ENCODE measurements around the gene WDR17. TPM values are rescaled to one million over a fixed set of nuclear protein-coding genes. Genes with fewer than 3 reads are reported as not detected.

Gene WDR17
- polyA plus RNA-seq (2013, experiment 1 of 2), result 3.2 TPM
- polyA plus RNA-seq (2013, experiment 2 of 2), result 3.2 TPM

DNA sequence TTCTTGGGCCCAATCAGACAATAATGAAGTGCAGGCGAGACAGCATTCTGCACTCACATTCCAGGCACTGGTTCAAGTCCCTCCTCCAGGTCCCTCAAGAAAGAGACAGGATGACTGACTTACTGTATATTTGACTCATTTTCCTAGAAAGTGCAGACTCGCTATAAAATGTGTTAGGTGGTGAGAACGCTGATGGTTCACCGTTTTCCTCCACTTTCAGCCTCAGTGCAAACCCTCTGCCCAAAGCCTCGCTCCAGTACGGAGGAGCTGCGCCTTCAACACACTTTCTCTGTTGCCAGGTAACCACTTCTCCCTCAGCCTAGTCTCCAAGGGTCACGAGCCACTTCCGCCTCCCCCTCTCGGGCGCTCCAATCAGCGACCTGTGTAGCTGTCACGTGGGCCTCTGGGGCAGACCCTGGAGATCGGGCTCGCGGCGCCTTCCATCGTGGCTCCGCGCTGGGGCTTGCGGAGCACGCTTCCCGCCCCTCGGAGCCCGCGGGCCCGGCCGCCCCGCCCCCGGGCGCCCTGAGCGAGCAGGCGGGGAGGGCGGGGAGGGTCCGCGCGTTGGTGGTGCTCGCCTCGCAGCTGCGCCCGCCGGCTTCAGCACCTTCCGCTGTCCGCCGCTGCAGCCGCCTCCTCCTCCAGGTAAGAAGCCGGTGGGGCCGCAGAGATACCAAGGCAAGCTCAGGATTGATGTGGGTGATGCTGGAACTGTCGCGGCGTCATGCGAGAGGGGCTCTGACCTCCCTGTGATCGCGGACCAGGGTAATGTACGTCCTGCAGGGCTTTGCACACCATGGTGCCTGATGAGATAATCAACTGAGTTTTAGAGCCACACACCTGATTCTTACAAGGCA is at the start of gene WDR17:
WDR17 (plus strand) TSS at position 407 of the 857 bp plus-strand sequence. CDS start 45,740 bp downstream, outside the sequence.
- 2% methylated on average over 55 of the region's 55 CpGs for WGBS
- H3K4me1 ChIP-seq (ENCODE audit: insufficient read depth, low read length), result no peaks in the 10 kb centered on the region
- H3K27ac ChIP-seq (ENCODE audit: low read depth, low read length), result no peak within 1 kb of the TSS
- peak within 1 kb of the TSS; percentile 78 for H3K4me3 ChIP-seq (ENCODE audit: low read length)
- 0 out of 2 replicates have a peak, but pooled peaks cover 5% of the 10 kb centered on the region for H3K27me3 ChIP-seq (ENCODE audit: insufficient read depth, low read length)
- H3K9me3 ChIP-seq (ENCODE audit: insufficient read depth, low read depth, low read length), result no peaks in the 10 kb centered on the region
- no peaks in the 10 kb centered on the region for H3K36me3 ChIP-seq (ENCODE audit: insufficient read depth, low read length)
- peak within 1 kb of the TSS; percentile 62 for H3K9ac ChIP-seq (ENCODE audit: low read depth, low read length)

DNA sequence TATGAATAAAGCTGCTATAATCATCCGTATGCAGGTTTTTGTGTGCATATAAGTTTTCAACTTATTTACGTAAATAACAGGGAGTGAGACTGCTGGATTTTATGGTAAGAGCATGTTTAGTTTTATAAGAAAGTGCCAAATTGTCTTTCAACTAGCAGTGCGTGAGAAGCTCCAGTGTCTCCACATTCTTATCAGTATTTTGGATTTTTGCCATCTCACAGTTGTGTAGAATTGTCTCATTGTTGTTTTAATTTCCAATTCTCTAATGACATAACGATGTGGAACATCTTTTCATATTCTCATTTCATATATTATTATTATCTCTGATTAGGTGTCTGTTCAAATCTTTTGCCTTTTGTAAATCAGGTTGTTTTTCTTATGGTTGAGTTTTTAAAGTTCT is 49.0 kb upstream of the WDR17 start:
- Histone ChIP-seq H3K4me1 (ENCODE audit: insufficient read depth, low read length) (no peaks in the 10 kb centered on the region), H3K27ac (ENCODE audit: low read depth, low read length) (no peak overlapping the region), H3K27me3 (ENCODE audit: insufficient read depth, low read length) (no peaks in the 10 kb centered on the region), H3K4me3 (ENCODE audit: low read length) (no peak overlapping the region), H3K9me3 (ENCODE audit: insufficient read depth, low read depth, low read length) (no peaks in the 10 kb centered on the region), H3K36me3 (ENCODE audit: insufficient read depth, low read length) (no peaks in the 10 kb centered on the region), H3K9ac (ENCODE audit: low read depth, low read length) (no peak overlapping the region)
- WGBS, result over 99% methylated on average over 3 of the region's 4 CpGs

DNA sequence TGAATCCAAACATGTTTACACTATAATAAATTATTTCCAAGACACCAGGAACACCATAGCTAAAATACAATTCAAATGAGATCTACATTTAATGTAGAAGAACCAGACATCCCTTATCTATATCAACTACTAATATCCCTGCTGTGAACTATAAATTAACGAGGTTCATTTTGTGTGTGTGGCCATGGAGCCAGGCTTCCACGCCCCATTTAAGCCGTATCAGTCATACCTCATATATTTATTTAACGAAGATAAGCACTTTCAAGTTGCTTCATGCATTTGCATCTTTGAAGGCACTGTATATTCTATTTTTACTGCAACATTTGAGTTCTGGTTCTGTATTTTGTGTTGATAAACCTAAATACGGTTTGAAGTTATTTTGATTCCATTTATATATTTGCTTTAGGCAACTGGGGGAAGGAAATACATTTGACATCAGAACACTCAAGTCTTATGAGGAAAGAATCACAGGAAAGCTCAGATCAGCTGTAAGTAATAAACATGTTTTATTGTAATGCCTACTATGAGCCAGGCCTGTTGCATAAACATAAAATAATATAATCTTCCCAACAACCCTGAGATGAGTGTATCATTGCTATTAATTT is 45.1 kb upstream of the WDR17 start:
- no peaks in the 10 kb centered on the region for H3K27me3 ChIP-seq (ENCODE audit: insufficient read depth, low read length)
- WGBS, result 93% methylated on average over 5 of the region's 5 CpGs
- no peaks in the 10 kb centered on the region for H3K36me3 ChIP-seq (ENCODE audit: insufficient read depth, low read length)
- no peak overlapping the region for H3K27ac ChIP-seq (ENCODE audit: low read depth, low read length)
- no peaks in the 10 kb centered on the region for H3K9me3 ChIP-seq (ENCODE audit: insufficient read depth, low read depth, low read length)
- H3K4me3 ChIP-seq (ENCODE audit: low read length), result no peak overlapping the region
- H3K4me1 ChIP-seq (ENCODE audit: insufficient read depth, low read length), result no peaks in the 10 kb centered on the region
- H3K9ac ChIP-seq (ENCODE audit: low read depth, low read length), result no peak overlapping the region

DNA sequence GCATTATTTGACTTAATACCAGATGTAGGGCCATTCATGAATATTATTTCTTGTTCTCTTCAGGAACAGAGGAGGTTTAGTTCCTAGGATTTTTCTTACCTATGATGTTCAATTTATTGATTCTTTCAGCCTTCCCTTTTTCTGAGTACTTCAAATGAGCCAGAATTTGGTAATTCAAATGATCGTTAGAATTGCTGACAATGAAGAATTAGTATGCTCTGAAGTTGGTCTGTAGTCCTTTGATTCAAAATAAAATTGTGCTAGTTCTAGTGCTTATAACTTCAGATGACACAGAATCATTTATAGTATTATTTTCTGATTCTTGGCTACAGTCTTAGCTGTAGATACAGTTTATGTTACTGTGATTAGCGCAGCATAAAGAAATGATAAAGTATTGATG is 35.2 kb upstream of the WDR17 start:
- Histone ChIP-seq H3K4me1 (ENCODE audit: insufficient read depth, low read length) (no peaks in the 10 kb centered on the region), H3K4me3 (ENCODE audit: low read length) (no peak overlapping the region), H3K27me3 (ENCODE audit: insufficient read depth, low read length) (no peaks in the 10 kb centered on the region), H3K27ac (ENCODE audit: low read depth, low read length) (no peak overlapping the region), H3K9ac (ENCODE audit: low read depth, low read length) (no peak overlapping the region), H3K36me3 (ENCODE audit: insufficient read depth, low read length) (no peaks in the 10 kb centered on the region), H3K9me3 (ENCODE audit: insufficient read depth, low read depth, low read length) (no peaks in the 10 kb centered on the region)
- WGBS, result 91% methylated on average over 2 of the region's 2 CpGs

DNA sequence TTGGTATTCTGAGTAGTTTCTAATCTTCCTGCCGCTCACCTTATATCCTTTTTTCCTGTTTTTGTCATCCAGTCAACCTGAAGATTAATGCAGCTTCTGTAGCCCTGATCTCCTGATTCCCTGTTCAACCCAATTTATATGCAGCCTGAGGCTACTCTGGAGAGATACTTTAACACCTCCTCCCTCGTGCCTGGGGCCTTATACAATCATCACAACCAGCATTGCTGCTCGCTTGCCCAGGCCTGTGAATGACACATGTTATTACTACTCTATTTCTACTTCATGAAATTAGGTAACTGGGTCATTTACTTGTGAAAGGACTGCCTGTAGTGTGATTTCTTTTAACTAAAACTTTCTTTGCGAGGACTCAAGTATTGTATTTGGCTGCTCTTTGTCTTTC is 33.7 kb upstream of the WDR17 start:
- H3K4me3 ChIP-seq (ENCODE audit: low read length), result no peak overlapping the region
- H3K36me3 ChIP-seq (ENCODE audit: insufficient read depth, low read length), result no peaks in the 10 kb centered on the region
- no peaks in the 10 kb centered on the region for H3K4me1 ChIP-seq (ENCODE audit: insufficient read depth, low read length)
- H3K9me3 ChIP-seq (ENCODE audit: insufficient read depth, low read depth, low read length), result no peaks in the 10 kb centered on the region
- H3K27ac ChIP-seq (ENCODE audit: low read depth, low read length), result no peak overlapping the region
- 62% methylated on average over 4 of the region's 4 CpGs for WGBS
- H3K9ac ChIP-seq (ENCODE audit: low read depth, low read length), result no peak overlapping the region
- H3K27me3 ChIP-seq (ENCODE audit: insufficient read depth, low read length), result no peaks in the 10 kb centered on the region

DNA sequence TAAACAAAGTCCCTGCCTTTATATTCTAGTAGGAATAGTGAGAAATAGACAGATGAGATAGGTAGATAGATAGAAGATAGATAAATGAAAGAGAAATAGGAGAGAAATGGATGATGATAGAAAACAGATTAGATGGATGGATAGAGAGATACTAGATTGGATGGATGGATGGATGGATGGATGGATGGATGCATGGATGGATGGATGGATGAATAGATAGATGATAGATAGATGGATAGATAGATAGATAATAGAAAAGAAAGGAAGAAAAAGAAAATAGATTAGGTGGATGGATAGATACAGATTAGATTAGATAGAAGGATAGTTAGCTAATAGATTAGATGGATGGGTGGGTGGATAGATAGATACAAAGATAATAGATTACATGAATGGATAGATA is 33.2 kb upstream of the WDR17 start:
- Histone ChIP-seq H3K27me3 (ENCODE audit: insufficient read depth, low read length) (no peaks in the 10 kb centered on the region), H3K27ac (ENCODE audit: low read depth, low read length) (no peak overlapping the region), H3K4me3 (ENCODE audit: low read length) (no peak overlapping the region), H3K9me3 (ENCODE audit: insufficient read depth, low read depth, low read length) (no peaks in the 10 kb centered on the region), H3K9ac (ENCODE audit: low read depth, low read length) (no peak overlapping the region), H3K36me3 (ENCODE audit: insufficient read depth, low read length) (no peaks in the 10 kb centered on the region), H3K4me1 (ENCODE audit: insufficient read depth, low read length) (no peaks in the 10 kb centered on the region)

DNA sequence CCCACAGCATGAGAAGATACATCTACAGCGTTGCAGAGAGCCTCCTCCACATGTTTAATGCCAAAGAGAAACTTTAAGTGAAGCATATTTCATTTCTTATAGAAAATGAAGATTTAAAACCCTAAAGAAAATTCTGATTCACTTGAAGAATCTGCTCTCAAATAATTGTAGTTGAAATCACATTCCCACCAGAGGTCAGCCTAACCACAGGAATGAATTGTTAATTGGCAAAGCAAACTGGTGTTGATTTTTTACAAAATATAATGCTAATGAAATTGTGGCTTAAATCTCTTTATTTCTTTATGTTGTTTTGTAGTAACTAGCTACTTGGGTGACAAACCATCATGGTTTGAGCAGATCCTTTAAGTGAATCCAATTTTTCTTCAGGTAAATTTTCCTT is 31.1 kb upstream of the WDR17 start:
- Histone ChIP-seq H3K27ac (ENCODE audit: low read depth, low read length) (no peak overlapping the region), H3K4me3 (ENCODE audit: low read length) (no peak overlapping the region), H3K9me3 (ENCODE audit: insufficient read depth, low read depth, low read length) (no peaks in the 10 kb centered on the region), H3K36me3 (ENCODE audit: insufficient read depth, low read length) (no peaks in the 10 kb centered on the region), H3K27me3 (ENCODE audit: insufficient read depth, low read length) (no peaks in the 10 kb centered on the region), H3K4me1 (ENCODE audit: insufficient read depth, low read length) (no peaks in the 10 kb centered on the region), H3K9ac (ENCODE audit: low read depth, low read length) (no peak overlapping the region)
- WGBS, result 44% methylated on average over 1 of the region's 1 CpG

DNA sequence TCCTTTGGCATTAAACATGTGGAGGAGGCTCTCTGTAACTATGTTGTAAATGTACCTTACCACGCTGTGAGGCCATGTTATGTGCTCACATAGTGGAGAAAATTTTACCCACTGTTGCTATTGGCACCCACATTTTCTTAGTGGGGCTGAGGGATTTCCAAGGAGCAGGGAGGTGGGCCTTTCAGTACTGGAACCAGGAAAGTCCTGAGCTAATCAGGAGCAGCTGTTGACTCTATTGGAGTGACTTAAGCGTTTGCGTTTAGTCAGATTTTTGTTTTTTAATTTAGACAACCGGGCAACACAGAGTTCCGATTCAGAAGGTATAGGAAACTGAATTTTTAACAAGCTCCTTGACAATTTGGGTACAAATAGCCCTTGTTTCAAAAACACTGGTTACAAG is 30.7 kb upstream of the WDR17 start:
- Histone ChIP-seq H3K4me3 (ENCODE audit: low read length) (no peak overlapping the region), H3K27ac (ENCODE audit: low read depth, low read length) (no peak overlapping the region), H3K4me1 (ENCODE audit: insufficient read depth, low read length) (no peaks in the 10 kb centered on the region), H3K27me3 (ENCODE audit: insufficient read depth, low read length) (no peaks in the 10 kb centered on the region), H3K9me3 (ENCODE audit: insufficient read depth, low read depth, low read length) (no peaks in the 10 kb centered on the region), H3K9ac (ENCODE audit: low read depth, low read length) (no peak overlapping the region), H3K36me3 (ENCODE audit: insufficient read depth, low read length) (no peaks in the 10 kb centered on the region)
- WGBS, result 95% methylated on average over 5 of the region's 5 CpGs

DNA sequence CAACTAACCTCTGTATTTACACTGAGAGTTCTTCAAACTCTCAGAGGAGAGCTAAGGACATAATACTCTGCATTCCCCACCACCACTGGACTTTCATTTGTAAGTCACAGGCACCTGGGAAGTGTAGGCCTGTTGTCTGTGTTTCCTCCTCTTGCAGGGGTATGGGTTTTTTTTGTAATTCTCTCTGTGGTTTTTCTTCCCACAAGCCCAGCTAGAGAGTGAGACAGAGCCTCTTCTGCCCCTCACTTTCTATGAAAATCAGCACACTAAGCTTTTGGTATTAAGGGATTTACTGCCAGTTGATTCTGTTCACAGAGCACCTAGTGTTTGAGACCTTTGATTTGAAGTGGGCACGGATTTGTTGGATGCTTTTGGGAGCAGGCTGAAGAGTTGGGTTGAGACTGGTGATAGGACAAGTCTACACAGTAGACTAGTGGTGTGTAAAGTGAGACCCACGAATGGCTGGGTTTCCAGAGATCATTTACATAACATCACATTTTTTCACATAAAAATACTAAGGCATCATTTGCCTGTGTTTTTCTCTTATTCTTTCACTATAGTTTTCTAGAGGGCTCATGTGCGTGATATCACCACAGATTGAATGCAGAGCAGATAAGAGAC is 28.9 kb upstream of the WDR17 start:
- Histone ChIP-seq H3K27ac (ENCODE audit: low read depth, low read length) (no peak overlapping the region), H3K27me3 (ENCODE audit: insufficient read depth, low read length) (no peaks in the 10 kb centered on the region), H3K9ac (ENCODE audit: low read depth, low read length) (no peak overlapping the region), H3K4me3 (ENCODE audit: low read length) (no peak overlapping the region), H3K36me3 (ENCODE audit: insufficient read depth, low read length) (no peaks in the 10 kb centered on the region), H3K4me1 (ENCODE audit: insufficient read depth, low read length) (no peaks in the 10 kb centered on the region), H3K9me3 (ENCODE audit: insufficient read depth, low read depth, low read length) (no peaks in the 10 kb centered on the region)
- WGBS, result 76% methylated on average over 3 of the region's 3 CpGs

DNA sequence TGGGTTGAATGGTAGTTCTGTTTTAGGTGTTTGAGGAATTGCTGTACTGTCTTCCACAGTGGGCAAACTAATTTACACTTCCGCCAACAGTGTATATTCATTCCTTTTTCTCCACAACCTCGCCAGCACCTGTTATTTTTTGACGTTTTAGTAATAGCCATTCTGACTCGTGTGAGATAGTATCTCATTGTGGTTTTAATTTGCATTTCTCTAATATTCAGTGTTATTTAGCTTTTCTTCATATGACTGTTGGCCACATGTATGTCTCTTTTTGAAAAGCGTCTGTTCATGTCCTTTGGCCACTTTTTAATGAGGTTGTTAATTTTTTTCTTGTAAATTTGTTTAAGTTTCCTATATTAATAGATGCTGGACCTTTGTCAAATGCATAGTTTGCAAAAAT is 26.9 kb upstream of the WDR17 start:
- Histone ChIP-seq H3K27me3 (ENCODE audit: insufficient read depth, low read length) (no peaks in the 10 kb centered on the region), H3K36me3 (ENCODE audit: insufficient read depth, low read length) (no peaks in the 10 kb centered on the region), H3K27ac (ENCODE audit: low read depth, low read length) (no peak overlapping the region), H3K4me1 (ENCODE audit: insufficient read depth, low read length) (no peaks in the 10 kb centered on the region), H3K9ac (ENCODE audit: low read depth, low read length) (no peak overlapping the region), H3K9me3 (ENCODE audit: insufficient read depth, low read depth, low read length) (no peaks in the 10 kb centered on the region), H3K4me3 (ENCODE audit: low read length) (no peak overlapping the region)
- 100% methylated on average over 3 of the region's 5 CpGs for WGBS

DNA sequence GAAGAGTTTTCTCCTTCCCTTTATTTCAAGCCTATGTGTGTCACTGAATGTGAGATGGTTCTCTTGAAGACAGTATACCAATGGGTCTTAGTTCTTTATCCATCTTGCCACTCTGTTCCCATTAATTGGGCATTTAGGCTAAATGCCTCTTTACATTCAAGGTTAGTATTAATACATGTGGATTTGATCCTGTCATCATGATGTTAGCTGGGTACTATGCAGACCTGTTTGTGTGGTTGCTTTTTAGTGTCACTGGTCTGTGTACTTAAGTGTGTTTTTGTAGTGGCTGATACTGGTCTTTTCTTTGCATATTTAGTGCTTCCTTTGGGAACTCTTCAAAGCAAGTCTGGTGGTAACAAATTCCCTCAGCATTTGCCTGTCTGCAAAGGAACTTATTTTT is 23.4 kb upstream of the WDR17 start:
- no peak overlapping the region for H3K9ac ChIP-seq (ENCODE audit: low read depth, low read length)
- H3K27ac ChIP-seq (ENCODE audit: low read depth, low read length), result no peak overlapping the region
- H3K9me3 ChIP-seq (ENCODE audit: insufficient read depth, low read depth, low read length), result no peaks in the 10 kb centered on the region
- no peak overlapping the region for H3K4me3 ChIP-seq (ENCODE audit: low read length)
- no peaks in the 10 kb centered on the region for H3K27me3 ChIP-seq (ENCODE audit: insufficient read depth, low read length)
- no peaks in the 10 kb centered on the region for H3K36me3 ChIP-seq (ENCODE audit: insufficient read depth, low read length)
- H3K4me1 ChIP-seq (ENCODE audit: insufficient read depth, low read length), result no peaks in the 10 kb centered on the region
